ENCODE results near the gene AMBRA1.

DNA sequence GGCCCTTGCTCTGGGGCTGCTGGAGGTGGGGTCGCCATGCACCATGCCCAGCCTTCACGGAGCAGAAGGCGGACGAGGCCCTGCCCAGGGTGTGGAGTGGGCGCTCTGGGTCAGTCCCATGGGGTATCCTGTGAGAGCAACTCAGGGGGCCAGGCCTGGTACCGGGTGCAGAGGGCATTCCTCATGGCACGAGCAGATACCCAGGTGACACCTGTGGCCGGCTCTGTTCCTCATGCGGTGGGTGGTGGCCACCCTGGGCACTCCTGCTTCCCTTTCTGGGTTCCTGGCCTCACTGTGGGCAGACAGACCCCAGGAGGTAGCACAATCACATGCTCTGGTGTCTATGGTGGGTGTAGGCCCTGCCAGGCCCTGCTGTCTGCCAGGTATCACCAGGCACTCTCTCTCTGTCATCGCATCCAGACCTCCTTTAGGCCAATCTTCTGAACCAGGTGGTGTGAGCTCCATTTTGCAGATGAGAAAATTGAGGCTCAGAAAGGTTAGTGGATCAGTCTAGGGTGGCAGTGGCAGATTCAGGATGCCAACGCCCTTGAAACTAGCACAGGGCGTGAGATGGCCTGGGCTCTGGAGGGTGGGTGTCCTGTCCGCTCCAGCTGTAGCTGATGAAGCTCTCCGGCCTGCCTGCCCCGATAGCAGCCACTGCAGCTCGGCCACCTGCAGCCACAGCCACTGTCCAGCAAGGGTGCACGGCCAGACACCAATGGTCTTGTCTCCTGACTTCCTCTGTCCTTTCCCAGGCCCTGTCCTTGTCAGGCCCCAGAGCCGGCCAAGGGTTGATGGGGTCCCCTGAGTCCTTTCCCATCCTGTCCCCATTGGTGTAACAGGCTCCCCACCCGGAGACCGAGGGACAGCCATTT lies 231.4 kb downstream of the AMBRA1 start:
- TF ChIP-seq, protein P1, sequence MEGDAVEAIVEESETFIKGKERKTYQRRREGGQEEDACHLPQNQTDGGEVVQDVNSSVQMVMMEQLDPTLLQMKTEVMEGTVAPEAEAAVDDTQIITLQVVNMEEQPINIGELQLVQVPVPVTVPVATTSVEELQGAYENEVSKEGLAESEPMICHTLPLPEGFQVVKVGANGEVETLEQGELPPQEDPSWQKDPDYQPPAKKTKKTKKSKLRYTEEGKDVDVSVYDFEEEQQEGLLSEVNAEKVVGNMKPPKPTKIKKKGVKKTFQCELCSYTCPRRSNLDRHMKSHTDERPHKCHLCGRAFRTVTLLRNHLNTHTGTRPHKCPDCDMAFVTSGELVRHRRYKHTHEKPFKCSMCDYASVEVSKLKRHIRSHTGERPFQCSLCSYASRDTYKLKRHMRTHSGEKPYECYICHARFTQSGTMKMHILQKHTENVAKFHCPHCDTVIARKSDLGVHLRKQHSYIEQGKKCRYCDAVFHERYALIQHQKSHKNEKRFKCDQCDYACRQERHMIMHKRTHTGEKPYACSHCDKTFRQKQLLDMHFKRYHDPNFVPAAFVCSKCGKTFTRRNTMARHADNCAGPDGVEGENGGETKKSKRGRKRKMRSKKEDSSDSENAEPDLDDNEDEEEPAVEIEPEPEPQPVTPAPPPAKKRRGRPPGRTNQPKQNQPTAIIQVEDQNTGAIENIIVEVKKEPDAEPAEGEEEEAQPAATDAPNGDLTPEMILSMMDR (conservative IDR thresholded peaks at IDR 0.05 in 1 of 2, IDR thresholded peaks at IDR 0.05 in 1 of 2; ENCODE audit: extremely low read depth in 1 of 2, insufficient read depth in 1 of 2, low read depth in 1 of 2, low read length in 2 of 2) = no peak
- TF ChIP-seq EZH2 (IDR thresholded peaks at IDR 0.05; ENCODE audit: borderline replicate concordance, low read length) = no peak
